GM10266 (cell line): ENCODE measurements around the gene SLC35A1.
A peak's percentile ranks its signal among the peaks of the same experiment; 100 is the strongest.

ENCODE experiments used
- DNase-seq: peaks from one replicate; pipeline ENCODE4 v3.0.0; 2012; ENCODE audit errors: extremely low spot score
- TF ChIP-seq, protein P1 (sequence below): IDR thresholded peaks from 2 replicates; pipeline ENCODE4 v1.5.1; 2012; ENCODE audit warnings: mild to moderate bottlenecking, low read depth; ENCODE audit not compliant: control insufficient read depth, insufficient read depth; ENCODE audit errors: missing control alignments

The SLC35A1 gene

GRCh38 chr6:87472525-87473418 lies at the start of gene SLC35A1:
TSS of gene SLC35A1 (plus strand) at chr6:87472974. CDS start at chr6:87473004, 30 bp downstream.
- TF ChIP-seq, protein P1, sequence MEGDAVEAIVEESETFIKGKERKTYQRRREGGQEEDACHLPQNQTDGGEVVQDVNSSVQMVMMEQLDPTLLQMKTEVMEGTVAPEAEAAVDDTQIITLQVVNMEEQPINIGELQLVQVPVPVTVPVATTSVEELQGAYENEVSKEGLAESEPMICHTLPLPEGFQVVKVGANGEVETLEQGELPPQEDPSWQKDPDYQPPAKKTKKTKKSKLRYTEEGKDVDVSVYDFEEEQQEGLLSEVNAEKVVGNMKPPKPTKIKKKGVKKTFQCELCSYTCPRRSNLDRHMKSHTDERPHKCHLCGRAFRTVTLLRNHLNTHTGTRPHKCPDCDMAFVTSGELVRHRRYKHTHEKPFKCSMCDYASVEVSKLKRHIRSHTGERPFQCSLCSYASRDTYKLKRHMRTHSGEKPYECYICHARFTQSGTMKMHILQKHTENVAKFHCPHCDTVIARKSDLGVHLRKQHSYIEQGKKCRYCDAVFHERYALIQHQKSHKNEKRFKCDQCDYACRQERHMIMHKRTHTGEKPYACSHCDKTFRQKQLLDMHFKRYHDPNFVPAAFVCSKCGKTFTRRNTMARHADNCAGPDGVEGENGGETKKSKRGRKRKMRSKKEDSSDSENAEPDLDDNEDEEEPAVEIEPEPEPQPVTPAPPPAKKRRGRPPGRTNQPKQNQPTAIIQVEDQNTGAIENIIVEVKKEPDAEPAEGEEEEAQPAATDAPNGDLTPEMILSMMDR: no peak
- DNase-seq: peak; percentile 87

- TF ChIP-seq, protein P1: no peak
- no peak for DNase-seq
Measured at GRCh38 chr6:87426789-87427188, 46.0 kb upstream of the SLC35A1 start.

DNA sequence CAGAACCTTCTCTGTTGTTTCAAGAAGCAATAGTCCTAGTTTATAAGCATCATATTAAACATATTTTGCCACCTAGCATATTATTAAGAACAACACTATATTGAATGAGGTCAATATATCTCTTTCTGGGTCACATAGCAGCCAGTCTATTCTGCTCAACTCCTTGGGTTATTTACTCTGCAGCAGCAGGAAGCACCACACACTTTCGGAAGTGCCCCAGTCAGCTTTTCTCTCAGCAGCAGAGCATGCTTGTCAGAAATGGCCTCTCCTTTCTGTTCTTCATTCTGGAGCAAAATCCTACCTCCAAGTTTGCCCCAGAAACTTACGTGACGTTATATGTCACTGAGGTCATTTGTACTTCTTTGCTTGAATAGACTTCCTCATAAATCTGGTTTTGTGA lies 42.3 kb upstream of the SLC35A1 start:
- no peak for DNase-seq
- TF ChIP-seq, protein P1: no peak

- no peak for DNase-seq
- TF ChIP-seq, protein P1: no peak
Measured at GRCh38 chr6:87431263-87431662, 41.5 kb upstream of the SLC35A1 start.

DNA sequence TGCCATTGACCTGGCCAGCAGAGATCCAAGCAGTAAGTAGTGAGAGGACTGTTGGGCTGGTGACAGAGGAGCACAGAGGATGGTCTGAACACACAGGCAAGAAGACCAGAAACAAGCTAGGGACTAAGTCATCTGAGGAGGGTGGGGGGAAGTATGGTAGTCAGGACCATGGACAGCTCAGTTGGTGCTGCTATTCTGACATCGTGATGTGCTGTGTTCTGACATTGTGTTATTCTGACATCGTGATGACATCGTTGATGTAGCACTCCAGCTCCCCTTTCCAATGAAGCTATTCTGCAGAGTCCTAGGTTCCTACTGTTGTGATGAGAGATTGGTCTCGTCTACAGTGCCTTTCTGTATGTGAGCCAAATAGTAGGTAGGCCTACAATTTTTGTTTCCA lies 36.3 kb upstream of the SLC35A1 start:
- TF ChIP-seq, protein P1: no peak
- DNase-seq: peak; percentile 57

- DNase-seq: no peak
- TF ChIP-seq, protein P1: no peak
Measured at GRCh38 chr6:87441711-87442110, 31.1 kb upstream of the SLC35A1 start.

DNA sequence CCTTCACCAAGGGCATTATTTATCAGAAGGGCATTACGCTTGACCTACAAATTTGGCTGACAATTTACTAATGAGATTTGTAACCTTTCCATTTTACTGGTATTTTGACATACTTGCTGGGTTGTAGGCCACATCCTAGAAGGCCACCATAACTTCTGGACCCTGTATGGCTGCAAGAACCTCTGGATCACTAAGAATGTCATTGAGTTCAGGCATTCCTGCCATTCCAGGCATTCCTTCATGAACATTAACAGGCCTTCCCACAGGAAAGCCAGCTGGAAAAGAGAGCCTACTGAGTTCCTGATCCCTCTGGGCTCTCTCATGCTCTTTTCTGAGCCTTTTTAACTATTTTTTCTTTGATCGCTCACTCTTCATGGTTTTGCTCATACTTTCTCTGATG lies 28.4 kb upstream of the SLC35A1 start:
- no peak for DNase-seq
- TF ChIP-seq, protein P1: no peak
